ENCODE data around the gene LANCL3.
"Not testable (repeated sequence)": the region's sequence is repeated elsewhere in the genome, so short reads cannot be mapped to it uniquely, and the experiment has no call there.

LANCL3 gene

DNA sequence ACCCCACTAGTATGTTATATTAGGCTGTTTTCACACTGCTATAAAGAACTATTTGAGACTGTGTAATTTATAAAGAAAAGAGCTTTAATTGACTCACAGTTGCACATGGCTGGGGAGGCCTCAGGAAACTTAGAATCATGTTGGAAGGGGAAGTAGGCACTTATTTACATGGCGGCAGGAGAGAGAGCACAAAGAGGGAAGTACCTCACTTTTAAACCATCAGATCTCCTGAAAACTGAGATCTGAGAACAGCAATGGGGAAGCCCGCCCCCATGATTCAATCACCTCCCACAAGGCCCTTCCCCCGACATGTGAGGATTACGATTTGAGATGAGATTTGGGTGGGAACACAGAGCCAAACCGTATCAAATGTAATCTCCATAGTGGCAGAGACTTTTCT is 68.7 kb downstream of the LANCL3 start:
- TF ChIP-seq, protein P1, sequence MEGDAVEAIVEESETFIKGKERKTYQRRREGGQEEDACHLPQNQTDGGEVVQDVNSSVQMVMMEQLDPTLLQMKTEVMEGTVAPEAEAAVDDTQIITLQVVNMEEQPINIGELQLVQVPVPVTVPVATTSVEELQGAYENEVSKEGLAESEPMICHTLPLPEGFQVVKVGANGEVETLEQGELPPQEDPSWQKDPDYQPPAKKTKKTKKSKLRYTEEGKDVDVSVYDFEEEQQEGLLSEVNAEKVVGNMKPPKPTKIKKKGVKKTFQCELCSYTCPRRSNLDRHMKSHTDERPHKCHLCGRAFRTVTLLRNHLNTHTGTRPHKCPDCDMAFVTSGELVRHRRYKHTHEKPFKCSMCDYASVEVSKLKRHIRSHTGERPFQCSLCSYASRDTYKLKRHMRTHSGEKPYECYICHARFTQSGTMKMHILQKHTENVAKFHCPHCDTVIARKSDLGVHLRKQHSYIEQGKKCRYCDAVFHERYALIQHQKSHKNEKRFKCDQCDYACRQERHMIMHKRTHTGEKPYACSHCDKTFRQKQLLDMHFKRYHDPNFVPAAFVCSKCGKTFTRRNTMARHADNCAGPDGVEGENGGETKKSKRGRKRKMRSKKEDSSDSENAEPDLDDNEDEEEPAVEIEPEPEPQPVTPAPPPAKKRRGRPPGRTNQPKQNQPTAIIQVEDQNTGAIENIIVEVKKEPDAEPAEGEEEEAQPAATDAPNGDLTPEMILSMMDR (IDR thresholded peaks at IDR 0.05; ENCODE audit: control insufficient read depth, insufficient read depth, low read depth, low read length, missing control alignments), result no peak
- H3K4me3 ChIP-seq (ENCODE audit: control insufficient read depth, low read depth, low read length), result no peak overlapping the region
- DNase-seq (ENCODE audit: low read depth), result no peak

DNA sequence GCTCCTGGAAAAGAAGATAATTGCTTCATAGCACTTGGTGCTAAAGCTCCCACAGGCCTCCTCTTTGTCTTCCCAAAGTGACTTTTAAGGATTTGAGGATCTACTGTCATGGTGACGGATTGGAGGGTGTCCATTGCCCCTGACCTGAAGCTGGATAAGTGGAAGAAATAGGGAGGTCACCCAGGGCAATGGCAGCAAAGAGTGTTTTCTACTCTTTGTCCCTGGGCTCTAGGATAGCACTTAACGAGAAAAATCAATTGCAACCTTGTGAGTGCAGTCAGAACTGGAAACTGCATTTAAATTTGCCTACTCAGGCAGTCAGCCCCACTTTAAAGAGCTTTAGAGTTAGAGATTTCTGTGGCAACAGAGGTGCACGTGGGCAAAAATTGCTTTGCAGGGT is 70.4 kb downstream of the LANCL3 start:
- no peak overlapping the region for H3K4me3 ChIP-seq (ENCODE audit: control insufficient read depth, low read depth, low read length)
- TF ChIP-seq, protein P1 (IDR thresholded peaks at IDR 0.05; ENCODE audit: control insufficient read depth, insufficient read depth, low read depth, low read length, missing control alignments), result no peak
- DNase-seq (ENCODE audit: low read depth), result no peak

GRCh38 chrX:37644381-37645305 is 73.2 kb downstream of the LANCL3 start:
- H3K4me3 ChIP-seq (ENCODE audit: control insufficient read depth, low read depth, low read length), result no peak overlapping the region
- TF ChIP-seq, protein P1 (IDR thresholded peaks at IDR 0.05; ENCODE audit: control insufficient read depth, insufficient read depth, low read depth, low read length, missing control alignments), result no peak
- DNase-seq (ENCODE audit: low read depth), result no peak

- TF ChIP-seq, protein P1 (IDR thresholded peaks at IDR 0.05; ENCODE audit: control insufficient read depth, insufficient read depth, low read depth, low read length, missing control alignments), result no peak
- no peak for DNase-seq (ENCODE audit: low read depth)
These were observed 74.8 kb downstream of the LANCL3 start for GRCh38 chrX:37646254-37646653.

GRCh38 chrX:37650879-37651278 is 79.4 kb downstream of the LANCL3 start:
- H3K4me3 ChIP-seq (ENCODE audit: control insufficient read depth, low read depth, low read length); DNase-seq (ENCODE audit: low read depth): not testable (repeated sequence)

More at GRCh38 chrX:37646254-37646653, 74.8 kb downstream of the LANCL3 start:
- no peak overlapping the region for H3K4me3 ChIP-seq (ENCODE audit: control insufficient read depth, low read depth, low read length)

DNA sequence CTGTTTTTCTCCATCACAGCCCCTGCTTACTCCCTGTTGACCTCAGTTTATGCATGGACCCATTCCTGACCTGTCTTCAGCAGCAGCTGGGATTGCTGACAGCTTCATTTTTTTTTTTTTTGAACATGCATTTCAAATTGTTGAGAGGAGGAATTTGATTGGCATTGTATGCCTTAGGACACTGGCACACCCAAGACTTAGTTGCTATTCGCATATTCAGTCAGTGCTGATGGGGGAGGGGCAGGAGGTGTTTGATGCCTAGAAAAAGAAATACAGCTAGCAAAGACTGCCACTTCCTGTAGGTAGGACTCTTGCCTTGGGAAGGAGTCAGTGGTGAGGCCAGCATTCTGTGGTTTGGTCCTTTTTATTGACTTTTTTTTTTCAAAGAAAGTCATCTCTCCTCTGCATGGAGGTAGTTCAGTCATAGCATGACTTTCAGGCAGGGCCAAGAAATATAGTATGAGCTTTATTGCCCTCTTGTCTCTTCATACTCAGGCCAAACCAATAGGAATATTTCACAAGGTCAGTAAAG is 80.5 kb downstream of the LANCL3 start:
- TF ChIP-seq, protein P1 (IDR thresholded peaks at IDR 0.05; ENCODE audit: control insufficient read depth, insufficient read depth, low read depth, low read length, missing control alignments), result no peak
- DNase-seq (ENCODE audit: low read depth), result no peak

DNA sequence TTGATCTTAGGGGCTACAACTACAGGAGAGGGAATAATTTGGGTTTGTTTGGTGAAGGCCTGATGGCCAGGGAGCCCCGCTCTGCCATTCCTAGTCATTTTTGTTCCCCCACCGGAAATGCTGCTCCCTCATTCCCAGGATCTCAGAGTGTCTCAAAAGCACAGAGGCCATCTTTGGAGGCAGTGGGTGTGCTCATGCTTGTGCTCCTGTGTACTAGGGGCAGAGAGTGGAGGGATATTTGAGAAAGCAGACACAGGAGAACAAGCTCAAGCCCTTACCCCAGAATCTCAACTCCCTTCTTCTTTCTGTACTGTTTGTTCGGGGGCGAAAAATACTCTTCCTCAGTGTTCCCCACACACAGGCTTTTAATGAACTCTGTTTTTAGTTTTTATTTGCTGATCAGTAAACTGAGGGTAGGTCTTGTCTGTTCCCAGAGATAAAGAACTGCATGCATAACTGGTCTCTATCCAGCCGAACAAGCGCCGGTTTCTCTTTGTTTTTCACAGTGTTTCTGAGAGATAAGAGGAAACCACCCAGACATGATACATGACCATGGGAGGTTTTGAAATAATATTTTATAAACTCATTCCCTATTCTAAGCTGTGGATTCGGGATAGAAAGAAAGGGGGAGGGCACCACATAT is 81.2 kb downstream of the LANCL3 start:
- H3K4me3 ChIP-seq (ENCODE audit: control insufficient read depth, low read depth, low read length), result no peak overlapping the region
- DNase-seq (ENCODE audit: low read depth), result no peak
- TF ChIP-seq, protein P1 (IDR thresholded peaks at IDR 0.05; ENCODE audit: control insufficient read depth, insufficient read depth, low read depth, low read length, missing control alignments), result no peak

More for the DNA sequence above, 80.5 kb downstream of the LANCL3 start:
- no peak overlapping the region for H3K4me3 ChIP-seq (ENCODE audit: control insufficient read depth, low read depth, low read length)

Data from AG09309 (cell line).